ENCODE results near the gene SCARB1. TPM values are rescaled to one million over a fixed set of nuclear protein-coding genes. Genes with fewer than 3 reads are reported as not detected.

SCARB1 gene
- total and polyA plus RNA-seq, 2 of the 13 experiments (the other 11 are each of a cell fraction or from before 2014, with no cell fraction given) = 63.4 to 160 TPM

DNA sequence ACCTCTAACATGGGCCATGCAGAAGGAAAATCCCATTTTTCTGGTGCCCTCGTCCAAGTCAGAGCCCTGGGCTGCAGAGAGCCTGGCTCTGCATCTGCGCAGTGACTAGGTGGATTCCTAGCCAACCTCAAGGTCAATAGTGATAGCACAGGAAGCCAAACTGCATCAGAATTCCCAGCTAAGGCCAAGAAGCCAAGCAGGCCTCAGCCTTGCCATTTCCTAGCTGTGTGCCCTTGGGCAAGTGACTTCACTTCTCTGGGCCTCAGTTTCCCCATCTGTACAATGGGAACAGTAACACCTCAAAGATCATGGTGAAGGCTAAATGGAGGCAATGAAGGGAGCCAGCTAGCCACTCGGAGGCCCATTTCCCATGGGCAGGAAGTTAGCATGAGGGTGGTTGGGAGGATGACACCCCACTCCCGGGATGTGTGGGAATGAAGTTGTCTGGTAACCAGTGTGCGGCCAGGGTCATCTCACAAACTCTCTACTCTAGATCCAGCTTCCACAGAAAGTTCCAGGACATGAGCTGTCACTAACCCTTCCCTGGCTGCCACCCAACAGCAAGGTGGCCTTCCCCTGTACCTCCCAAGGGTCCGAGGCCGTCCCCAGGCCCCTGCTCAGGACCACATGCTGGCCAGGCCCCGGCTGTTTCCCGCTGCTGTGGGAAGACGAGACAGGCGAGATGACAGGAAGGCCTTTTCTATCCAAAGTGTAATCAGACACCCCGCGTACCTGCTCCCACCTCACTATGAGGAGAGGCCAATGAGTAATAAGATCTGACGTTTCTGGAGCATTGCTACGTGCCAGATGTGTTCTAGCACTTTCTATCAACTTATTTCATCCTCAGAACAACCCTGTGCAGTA lies 125.7 kb downstream of the SCARB1 start (continued):
- no peak for TF ChIP-seq MEIS2 (CRISPR knock-in tag; IDR thresholded peaks at IDR 0.05)
- no peak for TF ChIP-seq ZFP90 (CRISPR knock-in tag; IDR thresholded peaks at IDR 0.05; ENCODE audit: borderline replicate concordance)
- TF ChIP-seq TEAD3 (CRISPR knock-in tag; optimal IDR thresholded peaks at IDR 0.05; ENCODE audit: borderline replicate concordance) = peak; percentile 8

DNA sequence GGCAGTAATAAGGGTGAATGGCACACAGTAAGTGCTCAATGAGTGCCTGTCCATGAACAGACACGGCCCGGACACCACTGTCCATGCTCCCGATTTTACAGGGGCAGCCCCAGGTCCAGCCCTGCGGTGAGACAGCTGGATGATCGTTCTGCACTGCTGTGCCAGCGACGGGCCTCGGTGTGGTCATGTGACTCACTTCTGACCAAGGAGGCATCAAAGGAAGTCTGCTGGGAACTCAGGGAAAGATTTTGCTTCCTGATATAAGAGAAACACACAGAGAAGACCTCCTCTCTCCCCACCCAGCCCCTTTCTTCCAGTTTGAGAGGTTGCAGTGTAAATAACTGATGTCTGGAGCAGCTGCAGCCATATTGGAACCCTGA lies 126.6 kb downstream of the SCARB1 start:
- intact Hi-C loops (cut with micrococcal nuclease; ENCODE audit: unreplicated experiment) = loop anchor here (10.0 kb wide), 1 partner anchor 172 kb away; the partner anchor contains the start of gene NCOR2
- peaks cover 5% of the 10 kb centered on the region; the same call in 1 of the 2 replicates for H3K9me3 ChIP-seq (ENCODE audit: low read length)
- H3K27me3 ChIP-seq (ENCODE audit: control insufficient read depth in 1 of 2, insufficient read depth in 2 of 2, low read length in 2 of 2) = no peaks in the 10 kb centered on the region
- H3K4me3 ChIP-seq (replicated peaks in 1 of 3; ENCODE audit: insufficient read depth in 1 of 3, low read depth in 2 of 3, low read length in 3 of 3) = no peak overlapping the region
- FAIRE-seq (no peak), DNase-seq (ENCODE audit: low spot score) (no peak), ATAC-seq (no peak)
- H3K4me1 ChIP-seq (ENCODE audit: insufficient read depth, low read length) = peaks cover 84% of the 10 kb centered on the region
- no peak for TF ChIP-seq GPBP1L1 (CRISPR knock-in tag; IDR thresholded peaks at IDR 0.05)
- no peak for TF ChIP-seq ZNF83 (CRISPR knock-in tag; IDR thresholded peaks at IDR 0.05; ENCODE audit: borderline replicate concordance)
- no peak for TF ChIP-seq PRDM4 (CRISPR knock-in tag; IDR thresholded peaks at IDR 0.05; ENCODE audit: borderline replicate concordance)
- no peak for TF ChIP-seq ZNF577 (CRISPR knock-in tag; IDR thresholded peaks at IDR 0.05; ENCODE audit: borderline replicate concordance, low read depth)
- no peak overlapping the region for H3K9ac ChIP-seq (ENCODE audit: insufficient read depth, low read depth, low read length)
- ChIA-PET CTCF (ENCODE audit: low intra/inter-chr PET ratio, low total read pairs) (no interaction called here), POLR2A (no interaction called here)
- no peak overlapping the region for H3K27ac ChIP-seq (ENCODE audit: extremely low read length, insufficient read depth, low read length)
- no peaks in the 10 kb centered on the region for H4K20me1 ChIP-seq (ENCODE audit: insufficient read depth, low read length)
- H3K79me2 ChIP-seq (ENCODE audit: insufficient read depth, low read length) = no peaks in the 10 kb centered on the region
- no peak overlapping the region for H3K4me2 ChIP-seq (ENCODE audit: low read depth, low read length)
- WGBS (ENCODE audit: low lambda C conversion rate) = 32% methylated on average over 5 of the region's 8 CpGs
- in situ Hi-C loops (cut with HindIII; ENCODE audit: extremely low pct_ligation_motif_present, low pct_unique_long_range_greater_than_20kb) = no loop called here
- BruUV-seq (replicated peaks) = no TSS peak
- H3K36me3 ChIP-seq (replicated peaks in 1 of 2; ENCODE audit: control insufficient read depth in 1 of 2, insufficient read depth in 2 of 2, low read length in 2 of 2) = no peaks in the 10 kb centered on the region
- H2AFZ ChIP-seq (ENCODE audit: low read length) = no peak overlapping the region
